ENCODE measurements around the gene SPOPL. TPM values are rescaled to one million over a fixed set of nuclear protein-coding genes. Genes with fewer than 3 reads are reported as not detected.

The SPOPL gene
- polyA plus RNA-seq, 3 donors = 22.6 to 29.4 (median 27.2) TPM

DNA sequence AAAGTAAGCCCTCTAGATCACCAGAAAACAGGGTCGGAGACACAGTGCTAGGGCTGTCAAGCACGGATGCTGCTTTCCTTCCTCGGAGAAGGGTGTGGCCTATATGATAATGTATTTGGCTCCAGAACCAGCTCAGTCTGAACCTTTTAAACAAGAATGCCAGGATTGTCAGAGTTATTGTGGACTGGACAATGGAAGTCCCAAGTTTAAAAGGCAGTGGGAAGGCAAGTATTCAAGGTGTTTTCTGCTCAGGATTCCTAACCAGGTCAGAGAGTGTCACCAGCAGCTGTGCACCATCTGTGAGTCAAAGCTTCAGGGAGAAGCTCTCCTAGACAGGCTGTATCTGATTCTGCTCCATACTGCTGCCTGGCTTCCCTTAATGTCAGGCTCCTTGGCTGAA, 94.8 kb downstream of the SPOPL start:
- DNase-seq = no peak

DNA sequence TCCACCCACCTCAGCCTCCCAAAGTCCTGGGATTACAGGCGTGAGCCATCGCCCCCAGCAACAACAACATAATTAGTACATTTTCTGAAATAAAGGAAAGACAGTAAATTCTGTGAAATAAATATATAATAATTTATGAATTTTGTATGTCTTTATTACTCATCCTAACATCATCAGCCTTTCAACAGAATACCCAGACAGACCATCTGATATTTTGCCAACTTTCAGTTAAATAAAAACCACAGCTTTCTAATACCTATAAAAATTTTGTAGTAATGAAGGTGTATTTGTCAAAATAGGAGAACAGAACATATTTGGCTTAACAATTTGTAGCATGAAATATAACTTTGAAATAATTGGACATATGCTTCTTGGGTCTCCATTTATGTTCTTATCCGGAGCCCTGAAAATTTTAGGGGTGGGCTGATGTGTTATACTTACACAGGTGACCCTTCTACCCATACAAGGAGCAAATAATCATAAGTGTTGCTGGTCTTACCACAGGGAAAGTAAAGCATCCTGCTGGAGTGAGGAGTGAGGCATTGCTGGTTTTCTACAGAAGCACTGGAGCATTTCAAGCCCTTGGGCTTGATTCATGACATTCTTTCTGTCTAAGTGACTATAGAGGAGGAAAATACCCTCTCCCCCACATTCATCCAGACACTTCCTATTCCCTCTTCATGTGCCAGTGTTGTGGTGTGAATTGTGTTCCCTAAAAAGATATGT, 99.3 kb downstream of the SPOPL start:
- peak; percentile 28 for DNase-seq

DNA sequence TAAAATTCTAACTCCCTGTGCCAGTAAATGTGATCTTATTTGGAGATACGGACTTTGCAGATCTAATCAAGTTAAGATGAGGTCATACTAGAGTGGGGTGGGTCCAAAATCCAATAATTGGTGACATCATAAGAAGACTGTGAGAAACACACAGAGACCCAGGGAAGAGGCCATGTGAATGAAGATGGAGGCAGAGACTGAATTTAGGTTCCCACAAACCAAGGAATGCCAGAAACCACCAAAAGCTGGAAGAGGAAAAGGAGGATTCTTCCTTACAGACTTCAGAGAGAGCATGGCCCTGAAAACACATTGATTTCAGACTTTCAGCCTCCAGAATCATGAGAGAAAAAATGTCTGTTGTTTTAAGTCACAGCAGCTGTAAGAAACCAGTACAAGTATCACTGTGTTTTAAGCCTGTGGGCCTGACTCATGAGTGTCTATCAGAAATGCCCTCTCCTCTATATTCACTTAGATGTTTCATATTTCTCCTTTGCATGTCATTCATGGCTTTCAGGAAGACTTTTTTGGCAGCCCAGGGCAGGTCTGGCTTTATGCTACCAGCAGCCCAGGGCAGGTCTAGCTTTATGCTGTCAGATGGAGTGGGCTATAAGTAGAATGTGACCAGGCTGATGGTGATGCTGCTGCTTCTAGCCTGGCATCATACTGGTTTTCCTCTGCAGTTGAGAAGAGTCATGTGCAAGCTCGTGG, 100.0 kb downstream of the SPOPL start:
- no peak for DNase-seq

- DNase-seq = no peak
Observed at GRCh38 chr2:138602166-138602460, 100.5 kb downstream of the SPOPL start.

- no peak for DNase-seq
Observed at GRCh38 chr2:138607746-138608145, 106.2 kb downstream of the SPOPL start.

GRCh38 chr2:138609446-138609845, 107.9 kb downstream of the SPOPL start:
- DNase-seq = no peak

- DNase-seq = no peak
Observed at GRCh38 chr2:138610201-138610953, 108.8 kb downstream of the SPOPL start.

GRCh38 chr2:138615257-138615656, 113.7 kb downstream of the SPOPL start:
- DNase-seq = peak; percentile 7

- DNase-seq = no peak
Observed at GRCh38 chr2:138617026-138617425, 115.5 kb downstream of the SPOPL start.

GRCh38 chr2:138618971-138619370, 117.4 kb downstream of the SPOPL start:
- DNase-seq = no peak

DNA sequence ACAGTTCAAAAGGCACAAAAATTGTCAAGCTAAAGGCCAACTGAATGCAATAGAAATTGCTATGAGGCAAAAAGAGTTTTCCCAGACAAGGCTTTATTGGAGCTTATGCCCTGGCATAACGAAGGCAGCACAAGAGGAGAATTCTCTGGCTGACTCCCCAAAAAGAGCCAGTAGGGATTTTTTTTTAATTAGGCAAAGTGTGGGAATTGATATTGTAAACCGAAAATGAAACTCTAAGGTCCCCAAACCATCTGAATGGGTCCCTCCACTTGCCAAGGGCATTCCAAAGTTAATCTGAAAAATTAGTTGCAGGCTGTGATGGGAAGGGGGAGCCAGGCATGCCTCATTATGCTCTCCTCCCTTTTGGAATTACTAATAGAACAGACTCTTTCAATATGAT, 118.9 kb downstream of the SPOPL start:
- DNase-seq = no peak

DNA sequence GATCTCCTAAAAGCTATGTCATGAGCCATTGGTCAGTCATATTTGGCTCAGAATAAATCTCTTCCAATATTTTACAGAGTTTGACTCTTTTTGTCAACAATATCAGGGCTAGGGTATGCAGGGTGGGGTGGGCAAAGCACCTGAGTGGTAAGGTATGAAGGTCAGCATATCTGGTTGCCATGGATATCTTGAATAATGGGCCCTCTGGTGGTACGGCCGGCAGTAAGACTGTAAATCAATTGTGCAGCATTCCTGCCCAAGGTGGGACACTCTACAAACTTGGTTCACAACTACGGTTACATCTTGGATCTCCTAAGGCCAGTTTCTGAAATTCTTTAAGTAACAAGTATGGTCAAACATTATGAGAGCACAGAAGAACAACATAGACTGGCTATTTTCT, 119.6 kb downstream of the SPOPL start:
- DNase-seq = no peak

GRCh38 chr2:138622613-138623012, 121.0 kb downstream of the SPOPL start:
- no peak for DNase-seq
